ENCODE measurements around the gene TBC1D22A.

- no peak for TF ChIP-seq CTCF (conservative IDR thresholded peaks at IDR 0.05; ENCODE audit: low read depth, low read length)
- no peak for TF ChIP-seq EZH2 (IDR thresholded peaks at IDR 0.05; ENCODE audit: low read length, unreplicated experiment)
- no peak for TF ChIP-seq EZH2phosphoT487 (IDR thresholded peaks at IDR 0.05; ENCODE audit: borderline replicate concordance, low read length)
Measured at GRCh38 chr22:47014636-47015345, 252.3 kb downstream of the TBC1D22A start.

Measured in PC-3 (cell line).